PC-3 (cell line): ENCODE measurements around the gene LATS2. TPM values are rescaled to one million over a fixed set of nuclear protein-coding genes. Genes with fewer than 3 reads are reported as not detected.

Experiments
- ATAC-seq: fragments of 200-7000 bp; cut with Tn5 transposase; 2 replicates; pipeline ENCODE4 v1.9.1; 2020; ENCODE audit warnings: mild to moderate bottlenecking, moderate library complexity
- Bru-seq: library from RNA; stranded (reverse); fragments of 400-500 nt; gene quantifications from one replicate; lab custom pipeline; 2021; lab: Mats Ljungman, UMichigan
- BruChase-seq, 2 experiments: library from RNA; stranded (reverse); fragments of 400-500 nt; gene quantifications; one replicate each; lab custom pipeline; 2021; lab: Mats Ljungman, UMichigan
- BruUV-seq: library from RNA; stranded (reverse); fragments of 400-500 nt; replicated peaks from 2 replicates; lab custom pipeline; 2021; lab: Mats Ljungman, UMichigan
- CTCF ChIA-PET: fragments of 300-600 bp; sonication (Branson Sonifier 250); formaldehyde crosslinking; loops from one replicate; lab custom pipeline; 2022; ENCODE audit warnings: antibody characterized with exemption; lab: Charles Lee
- POLR2A ChIA-PET: fragments of 300-600 bp; sonication (Branson Sonifier 250); formaldehyde crosslinking; loops from one replicate; lab custom pipeline; 2022; ENCODE audit warnings: antibody characterized with exemption; ENCODE audit not compliant: unreplicated experiment; lab: Charles Lee
- DNase-seq: peaks from one replicate; pipeline ENCODE4 v3.0.0-alpha.2; 2015
- H2AFZ ChIP-seq: fragments of 300-600 bp; sonication (generic); 2 replicates; pipeline ENCODE4 v1.6.0; 2016; ENCODE audit warnings: antibody characterized with exemption, low read length
- H3F3A ChIP-seq: fragments of 300-600 bp; sonication (generic); one replicate; pipeline ENCODE4 v1.6.0; 2017; ENCODE audit warnings: antibody characterized with exemption, low read length, control low read depth, mild to moderate bottlenecking; ENCODE audit not compliant: unreplicated experiment
- H3K27ac ChIP-seq: fragments of 300-600 bp; sonication (generic); 2 replicates; pipeline ENCODE4 v1.5.1; 2016; ENCODE audit warnings: mild to moderate bottlenecking, low read length
- H3K27me3 ChIP-seq: fragments of 300-600 bp; sonication (generic); 2 replicates; pipeline ENCODE4 v1.6.1; 2016; ENCODE audit warnings: low read length, mixed read lengths
- H3K36me3 ChIP-seq: fragments of 300-600 bp; sonication (generic); 2 replicates; pipeline ENCODE4 v1.6.1; 2016; ENCODE audit warnings: low read depth, mixed run types, low read length, mixed read lengths
- H3K4me1 ChIP-seq: fragments of 300-600 bp; sonication (generic); 2 replicates; pipeline ENCODE4 v1.5.1; 2016; ENCODE audit warnings: low read length; ENCODE audit not compliant: insufficient read depth
- H3K4me2 ChIP-seq: fragments of 300-600 bp; sonication (generic); 2 replicates; pipeline ENCODE4 v1.6.0; 2016; ENCODE audit warnings: low read length
- H3K4me3 ChIP-seq: fragments of 300-600 bp; sonication (generic); 2 replicates; pipeline ENCODE4 v1.5.1; 2016; ENCODE audit warnings: mild to moderate bottlenecking, low read length, mixed read lengths
- H3K79me2 ChIP-seq: fragments of 300-600 bp; sonication (generic); 2 replicates; pipeline ENCODE4 v1.6.1; 2017; ENCODE audit warnings: low read length, mixed read lengths
- H3K9ac ChIP-seq: fragments of 300-600 bp; sonication (generic); 2 replicates; pipeline ENCODE4 v1.6.0; 2016; ENCODE audit warnings: mild to moderate bottlenecking, low read length
- H3K9me2 ChIP-seq: fragments of 300-600 bp; sonication (generic); replicated peaks from 2 replicates; pipeline ENCODE4 v1.6.1; 2016; ENCODE audit warnings: mixed run types, low read length, mixed read lengths
- H3K9me3 ChIP-seq: fragments of 300-600 bp; sonication (generic); 2 replicates; pipeline ENCODE4 v1.6.1; 2016; ENCODE audit warnings: low read length, mixed read lengths
- H4K20me1 ChIP-seq: fragments of 300-600 bp; sonication (generic); 2 replicates; pipeline ENCODE4 v1.6.1; 2016; ENCODE audit warnings: low read length, mixed read lengths
- CTCF ChIP-seq: fragments of 300-600 bp; sonication (generic); conservative IDR thresholded peaks from 2 replicates; pipeline ENCODE4 v1.5.1; 2017; ENCODE audit warnings: antibody characterized with exemption, low read depth, mild to moderate bottlenecking, low read length
- EZH2 ChIP-seq: fragments of 300-600 bp; sonication (generic); IDR thresholded peaks from one replicate; pipeline ENCODE4 v1.6.1; 2017; ENCODE audit warnings: antibody characterized with exemption, mild to moderate bottlenecking, low read length; ENCODE audit not compliant: unreplicated experiment
- EZH2phosphoT487 ChIP-seq: fragments of 300-600 bp; sonication (generic); IDR thresholded peaks from 2 replicates; pipeline ENCODE4 v1.6.1; 2018; ENCODE audit warnings: mild to moderate bottlenecking, antibody characterized with exemption, low read length, borderline replicate concordance
- intact Hi-C: fragments of 100-400 bp; cut with micrococcal nuclease; formaldehyde crosslinking; loops from 2 replicates; pipeline ENCODE4 v1.9.0; 2023
- long read RNA-seq: library from polyadenylated mRNA; unstranded; transcript quantifications from one replicate; pipeline ENCODE4 v2.0.0, GENCODE V29; 2021; ENCODE audit not compliant: unreplicated experiment
- total RNA-seq: library from RNA; depleted of rRNA; stranded (reverse); fragments of >200 nt; gene quantifications from 2 replicates; pipeline ENCODE4 v1.2.3, GENCODE V29; 2014; rRNA removed

The LATS2 gene
- 11.0 and 11.1 TPM in 2 replicates for total RNA-seq
- percentile 85 among the genes with signal in this experiment for Bru-seq, nascent RNA
- percentile 78 among the genes with signal in this experiment for BruChase-seq, experiment 1, labeled RNA remaining after a 6-hour chase
- BruChase-seq, experiment 2, labeled RNA remaining after a 2-hour chase: percentile 84 among the genes with signal in this experiment
- long read RNA-seq, full-length matches to known transcripts: 1 of 15 reads
- long read RNA-seq, partial matches to known transcripts: 10 of 15 reads
- long read RNA-seq, other reads (novel, unspliced or antisense): 4 of 15 reads

- CTCF ChIA-PET: no interaction called here
Measured at GRCh38 chr13:21061029-21061763, at the start of gene LATS2. TSS of gene LATS2 (minus strand) at chr13:21061586. CDS start at chr13:21046026, 15,560 bp downstream.

GRCh38 chr13:21109168-21109567 is 47.8 kb upstream of the LATS2 start:
- ChIA-PET CTCF (interaction anchor here (0.9 kb wide), 1 partner anchor 71 kb away, joined by 5 read pairs; no protein-coding TSS in a partner anchor), POLR2A (no interaction called here)
- no peaks in the 10 kb centered on the region for H3K79me2 ChIP-seq

More at GRCh38 chr13:21061029-21061763, at the start of gene LATS2:
- peak within 1 kb of the TSS; percentile 99 for H3K4me2 ChIP-seq
- peak within 1 kb of the TSS; percentile 75 for H3K27ac ChIP-seq
- TF ChIP-seq EZH2phosphoT487 (no peak), EZH2 (no peak), CTCF (no peak)
- H3K27me3 ChIP-seq: no peaks in the 10 kb centered on the region
- no peaks in the 10 kb centered on the region for H3K36me3 ChIP-seq
- H3F3A ChIP-seq: no peaks in the 10 kb centered on the region
- intact Hi-C loops: loop anchor here (1.0 to 10.0 kb wide), 3 partner anchors 46 to 118 kb away; no protein-coding TSS in a partner anchor
- ATAC-seq: peak; percentile 83
- H3K9me2 ChIP-seq: no peaks in the 10 kb centered on the region
- peaks cover 46% of the 10 kb centered on the region for H3K79me2 ChIP-seq
- H3K9me3 ChIP-seq: no peaks in the 10 kb centered on the region
- peaks cover 18% of the 10 kb centered on the region for H3K4me1 ChIP-seq
- peak; percentile 94 for DNase-seq
- POLR2A ChIA-PET: interaction anchor here (0.6 kb wide), 3 partner anchors 27 to 876 kb away, joined by 3 to 4 read pairs (median 3); no protein-coding TSS in a partner anchor
- peak within 1 kb of the TSS; percentile 81 for H2AFZ ChIP-seq
- peak within 1 kb of the TSS; percentile 96 for H3K4me3 ChIP-seq
- H4K20me1 ChIP-seq: peaks cover 25% of the 10 kb centered on the region
- no TSS peak for BruUV-seq
- peak within 1 kb of the TSS; percentile 85 for H3K9ac ChIP-seq

More at GRCh38 chr13:21109168-21109567, 47.8 kb upstream of the LATS2 start:
- Histone ChIP-seq H3K4me2 (no peak overlapping the region), H3K9ac (no peak overlapping the region), H3K4me3 (no peak overlapping the region), H3K4me1 (peaks cover 10% of the 10 kb centered on the region), H4K20me1 (no peaks in the 10 kb centered on the region), H3K9me3 (no peaks in the 10 kb centered on the region), H3K36me3 (no peaks in the 10 kb centered on the region), H3K27me3 (no peaks in the 10 kb centered on the region), H2AFZ (no peak overlapping the region), H3F3A (no peaks in the 10 kb centered on the region), H3K9me2 (no peaks in the 10 kb centered on the region), H3K27ac (no peak overlapping the region)
- BruUV-seq: no TSS peak
- intact Hi-C loops: no loop called here
- no peak for ATAC-seq
- TF ChIP-seq EZH2: no peak
- no peak for TF ChIP-seq EZH2phosphoT487
- no peak for TF ChIP-seq CTCF
- no peak for DNase-seq
